K562 (cell line): Measurements from ENCODE around the gene IGSF21. TPM values are rescaled to one million over a fixed set of nuclear protein-coding genes. Genes with fewer than 3 reads are reported as not detected.

ENCODE experiments used
- ATAC-seq: fragments of 200-7000 bp; cut with Tn5 transposase; 3 replicates; pipeline ENCODE4 v1.9.1; 2020; ENCODE audit warnings: moderate library complexity
- BruUV-seq: library from RNA; stranded (reverse); fragments of 400-500 nt; replicated peaks from 2 replicates; lab custom pipeline; 2021; lab: Mats Ljungman, UMichigan
- CTCF ChIA-PET: fragments of 300-600 bp; formaldehyde crosslinking; extraction: SDS; loops from one replicate; lab custom pipeline; 2021; ENCODE audit warnings: low intra/inter-chr PET ratio; lab: Yijun Ruan, JAX
- POLR2A ChIA-PET: fragments of 300-600, 350-650 bp; sonication (Branson Sonifier 250); formaldehyde crosslinking; extraction: SDS; loops from one replicate; lab custom pipeline; 2021; ENCODE audit warnings: antibody characterized with exemption, inconsistent platforms; lab: Yijun Ruan, JAX
- DNase-seq, 4 experiments: peaks; one replicate each; pipeline versions ENCODE4 v3.0.0 to v3.0.0-alpha.2; 2011 to 2018; ENCODE audit warnings: low spot score in 3 of 4, mixed read lengths in 3 of 4; ENCODE audit errors: extremely low read depth in 1 of 4
- FAIRE-seq: peaks from 2 replicates; lab custom pipeline; 2011; peaks lifted over from hg19 to GRCh38; lab: Jason Lieb, UNC
- H2AFZ ChIP-seq: 2 replicates; pipeline ENCODE4 v1.6.0; 2011; ENCODE audit warnings: low read depth, low read length, control low read depth, inconsistent platforms
- H3K27ac ChIP-seq: fragments of 200-600 bp; 3 replicates; pipeline ENCODE4 v1.8.0; 2011; ENCODE audit warnings: low read depth, mild to moderate bottlenecking, control low read depth, inconsistent platforms, low read length, moderate library complexity, mixed read lengths; ENCODE audit errors: extremely low read depth
- H3K27me3 ChIP-seq, 2 experiments: fragments of 300-600 bp in 1 of 2; 2 replicates in 1 of 2; 3 replicates in 1 of 2; pipeline versions ENCODE4 v1.6.0 to v1.8.0; 2011; ENCODE audit warnings: inconsistent platforms in 2 of 2, low read length in 2 of 2, mild to moderate bottlenecking in 1 of 2, mixed read lengths in 1 of 2, moderate library complexity in 1 of 2; ENCODE audit not compliant: control insufficient read depth in 2 of 2, insufficient read depth in 2 of 2
- H3K36me3 ChIP-seq: fragments of 300-600 bp; 3 replicates; pipeline ENCODE4 v1.8.0; 2011; ENCODE audit warnings: mild to moderate bottlenecking, low read length, inconsistent platforms; ENCODE audit not compliant: control insufficient read depth, insufficient read depth
- H3K4me1 ChIP-seq, 2 experiments: fragments of 200-600 bp in 1 of 2; replicated peaks in 1 of 2; 2 replicates in 1 of 2; 3 replicates in 1 of 2; pipeline versions ENCODE4 v1.5.1 to v1.8.0; 2011; ENCODE audit warnings: inconsistent platforms in 2 of 2, low read length in 2 of 2, mild to moderate bottlenecking in 1 of 2, mixed read lengths in 1 of 2, moderate library complexity in 1 of 2; ENCODE audit not compliant: control insufficient read depth in 2 of 2, insufficient read depth in 2 of 2
- H3K4me2 ChIP-seq: 2 replicates; pipeline ENCODE4 v1.6.1; 2011; ENCODE audit warnings: low read length, control low read depth, inconsistent platforms, mixed read lengths; ENCODE audit not compliant: insufficient read depth
- H3K4me3 ChIP-seq: fragments of 200-600 bp; sonication (generic), shearing (Covaris generic); 2 replicates; pipeline ENCODE4 v1.5.1; 2016; ENCODE audit warnings: control low read depth, inconsistent platforms
- H3K79me2 ChIP-seq: fragments of 200-600 bp; 3 replicates; pipeline ENCODE4 v1.8.0; 2011; ENCODE audit warnings: low read length, inconsistent platforms; ENCODE audit not compliant: control insufficient read depth, insufficient read depth
- H3K9ac ChIP-seq, 2 experiments: 2 replicates each; pipeline versions ENCODE4 v1.6.0 to v1.6.1; 2011; ENCODE audit warnings: low read depth in 2 of 2, low read length in 2 of 2, control low read depth in 1 of 2, inconsistent platforms in 1 of 2, mild to moderate bottlenecking in 1 of 2, mixed read lengths in 1 of 2; ENCODE audit not compliant: insufficient read depth in 1 of 2
- H3K9me1 ChIP-seq: one replicate; pipeline ENCODE4 v1.6.0; 2011; ENCODE audit warnings: inconsistent platforms, mild to moderate bottlenecking, low read length, moderate library complexity; ENCODE audit not compliant: control insufficient read depth, insufficient read depth
- H3K9me3 ChIP-seq: replicated peaks from 2 replicates; pipeline ENCODE4 v1.5.1; 2011; ENCODE audit warnings: low read depth, low read length, inconsistent platforms; ENCODE audit not compliant: control insufficient read depth, insufficient read depth
- H4K20me1 ChIP-seq: replicated peaks from 2 replicates; pipeline ENCODE4 v1.6.1; 2011; ENCODE audit warnings: low read length, inconsistent platforms, mixed read lengths; ENCODE audit not compliant: control insufficient read depth, insufficient read depth
- RFX1 ChIP-seq: fragments of 450-650 bp; IDR thresholded peaks from 2 replicates; pipeline ENCODE4 v1.6.1; 2016; ENCODE audit warnings: mild to moderate bottlenecking, moderate library complexity
- ZZZ3 ChIP-seq: fragments of 450-650 bp; IDR thresholded peaks from 2 replicates; pipeline ENCODE4 v1.6.1; 2016; ENCODE audit warnings: antibody characterized with exemption, mild to moderate bottlenecking, moderate library complexity
- WGBS: fragments of 100-300 bp; shearing (Covaris generic); methylation state at CpG from one replicate; pipeline ENCODE4 v1.1.6; 2016; ENCODE audit warnings: low coverage, mixed read lengths; ENCODE audit not compliant: insufficient coverage; ENCODE audit errors: missing lambda C conversion rate; 5-methylcytosine and 5-hydroxymethylcytosine counted together
- in situ Hi-C: fragments of 300-500 bp; cut with MboI; formaldehyde crosslinking; loops from 4 replicates; pipeline ENCODE4 v1.15.0; 2018; ENCODE audit warnings: inconsistent platforms, mixed read lengths
- intact Hi-C: fragments of 100-400 bp; cut with micrococcal nuclease; formaldehyde crosslinking; loops from 2 replicates; pipeline ENCODE4 v1.14.2; 2022
- polyA plus RNA-seq, 8 experiments: library from polyadenylated mRNA; depleted of rRNA in 4 of 8; stranded (reverse) in 5 of 8; unstranded in 3 of 8; fragments of >200 nt; fragmentation: Nextera tagmentation in 2 of 8; fragmentation: Illumina TruSeq in 1 of 8; extraction: Ambion mirVana in 2 of 8; extraction: Trizol in 1 of 8; gene quantifications; 2 replicates each; pipeline versions ENCODE4 v1.2.1 to v1.2.3, GENCODE V29; 2011 to 2014; ENCODE audit warnings: inconsistent platforms in 1 of 8, missing spikeins in 1 of 8
- total RNA-seq, 7 experiments: library from RNA; depleted of rRNA in 6 of 7; stranded (reverse); fragments of >200 nt in 6 of 7; fragmentation: Illumina TruSeq in 2 of 7; extraction: Trizol in 2 of 7; gene quantifications; 2 replicates each; pipeline versions ENCODE4 v1.2.1 to v1.2.3, GENCODE V29; 2011 to 2021; ENCODE audit warnings: low replicate concordance in 1 of 7
- TF ChIP-seq, protein P1 (sequence below), 3 experiments: IDR thresholded peaks in 2 of 3; conservative IDR thresholded peaks in 1 of 3; 2 replicates each; pipeline ENCODE4 v1.5.1; 2011 to 2012; ENCODE audit warnings: low read length in 3 of 3, mild to moderate bottlenecking in 3 of 3, control low read depth in 2 of 3, improper control_type of control experiment in 1 of 3, inconsistent platforms in 1 of 3, low read depth in 1 of 3, mixed read lengths in 1 of 3, moderate library complexity in 1 of 3; ENCODE audit not compliant: insufficient read depth in 2 of 3

Gene IGSF21
- total and polyA plus RNA-seq, 9 of the 15 experiments (the other 6 are each of a cell fraction or from before 2014, with no cell fraction given): not detected

DNA sequence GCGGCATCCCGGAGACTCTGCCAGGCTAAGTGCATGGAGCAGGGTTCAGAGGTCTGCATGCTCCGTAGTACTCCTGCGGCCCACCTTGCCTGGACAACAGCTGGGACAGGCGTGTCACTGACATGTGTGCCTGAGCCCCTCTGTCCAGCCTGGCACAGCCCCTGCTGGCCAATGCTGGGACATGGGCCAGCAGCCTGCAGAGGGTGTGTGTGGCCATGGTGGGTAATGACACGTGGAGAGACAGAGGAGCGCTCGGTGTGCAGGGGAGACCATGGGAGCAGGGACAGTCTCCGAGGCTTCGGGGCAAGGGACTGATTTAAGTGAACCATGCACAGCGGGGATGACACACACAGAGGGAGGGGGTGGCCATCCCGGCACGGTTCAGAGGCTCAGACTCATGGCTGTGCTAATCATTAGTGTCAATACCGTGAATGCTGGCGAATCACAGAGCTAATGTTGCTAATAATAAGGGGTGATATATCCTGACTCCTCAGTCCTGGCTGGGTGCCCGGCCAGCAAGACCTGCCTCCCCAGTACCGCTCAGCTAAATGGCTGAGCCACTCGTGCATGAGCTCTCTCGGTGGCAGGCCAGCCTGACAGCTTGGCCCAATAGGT, 41.5 kb downstream of the IGSF21 start:
- Histone ChIP-seq H3K9me1 (no peaks in the 10 kb centered on the region), H3K36me3 (no peaks in the 10 kb centered on the region), H3K4me1 (no peaks in the 10 kb centered on the region), H3K4me2 (no peak overlapping the region), H3K79me2 (no peaks in the 10 kb centered on the region), H3K9me3 (no peaks in the 10 kb centered on the region), H4K20me1 (peaks cover 12% of the 10 kb centered on the region; the same call in 1 of the 2 replicates), H3K4me3 (no peak overlapping the region), H3K27ac (no peak overlapping the region), H2AFZ (no peak overlapping the region), H3K27me3 (peaks cover 9 to 54% of the 10 kb centered on the region in 2 experiments; a peak in 3 of 5 replicates)
- BruUV-seq: no TSS peak
- CTCF ChIA-PET: no interaction called here
- ATAC-seq (peak; percentile 47; the same call in 2 of the 3 replicates), FAIRE-seq (no peak), DNase-seq (no peak)
- in situ Hi-C loops (no loop called here), intact Hi-C loops (no loop called here)
- under 1% methylated on average over 19 of the region's 19 CpGs for WGBS
- POLR2A ChIA-PET: no interaction called here
- TF ChIP-seq RFX1 (no peak), ZZZ3 (no peak)
- TF ChIP-seq, protein P1, sequence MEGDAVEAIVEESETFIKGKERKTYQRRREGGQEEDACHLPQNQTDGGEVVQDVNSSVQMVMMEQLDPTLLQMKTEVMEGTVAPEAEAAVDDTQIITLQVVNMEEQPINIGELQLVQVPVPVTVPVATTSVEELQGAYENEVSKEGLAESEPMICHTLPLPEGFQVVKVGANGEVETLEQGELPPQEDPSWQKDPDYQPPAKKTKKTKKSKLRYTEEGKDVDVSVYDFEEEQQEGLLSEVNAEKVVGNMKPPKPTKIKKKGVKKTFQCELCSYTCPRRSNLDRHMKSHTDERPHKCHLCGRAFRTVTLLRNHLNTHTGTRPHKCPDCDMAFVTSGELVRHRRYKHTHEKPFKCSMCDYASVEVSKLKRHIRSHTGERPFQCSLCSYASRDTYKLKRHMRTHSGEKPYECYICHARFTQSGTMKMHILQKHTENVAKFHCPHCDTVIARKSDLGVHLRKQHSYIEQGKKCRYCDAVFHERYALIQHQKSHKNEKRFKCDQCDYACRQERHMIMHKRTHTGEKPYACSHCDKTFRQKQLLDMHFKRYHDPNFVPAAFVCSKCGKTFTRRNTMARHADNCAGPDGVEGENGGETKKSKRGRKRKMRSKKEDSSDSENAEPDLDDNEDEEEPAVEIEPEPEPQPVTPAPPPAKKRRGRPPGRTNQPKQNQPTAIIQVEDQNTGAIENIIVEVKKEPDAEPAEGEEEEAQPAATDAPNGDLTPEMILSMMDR (IDR thresholded peaks at IDR 0.05 in 2 of 3, conservative IDR thresholded peaks at IDR 0.05 in 1 of 3; ENCODE audit: insufficient read depth in 2 of 3, low read depth in 1 of 3, low read length in 3 of 3): peak; percentile 4 to 60 (median 14); a peak in 2 of 6 replicates
- TF ChIP-seq, all 486 proteins: peak for 1
- no peak overlapping the region; a peak in 1 of 4 replicates for H3K9ac ChIP-seq
